Measurements from ENCODE around the gene TUSC2.
A peak's percentile ranks its signal among the peaks of the same experiment; 100 is the strongest.
"Not testable (repeated sequence)": the region's sequence is repeated elsewhere in the genome, so short reads cannot be mapped to it uniquely, and the experiment has no call there.

TUSC2 gene

GRCh38 chr3:50318615-50319014, 9.4 kb downstream of the TUSC2 start:
- no peak overlapping the region for H3K4me3 ChIP-seq (ENCODE audit: low read length)
- no peak for DNase-seq (ENCODE audit: low read depth)
- TF ChIP-seq, protein P1, sequence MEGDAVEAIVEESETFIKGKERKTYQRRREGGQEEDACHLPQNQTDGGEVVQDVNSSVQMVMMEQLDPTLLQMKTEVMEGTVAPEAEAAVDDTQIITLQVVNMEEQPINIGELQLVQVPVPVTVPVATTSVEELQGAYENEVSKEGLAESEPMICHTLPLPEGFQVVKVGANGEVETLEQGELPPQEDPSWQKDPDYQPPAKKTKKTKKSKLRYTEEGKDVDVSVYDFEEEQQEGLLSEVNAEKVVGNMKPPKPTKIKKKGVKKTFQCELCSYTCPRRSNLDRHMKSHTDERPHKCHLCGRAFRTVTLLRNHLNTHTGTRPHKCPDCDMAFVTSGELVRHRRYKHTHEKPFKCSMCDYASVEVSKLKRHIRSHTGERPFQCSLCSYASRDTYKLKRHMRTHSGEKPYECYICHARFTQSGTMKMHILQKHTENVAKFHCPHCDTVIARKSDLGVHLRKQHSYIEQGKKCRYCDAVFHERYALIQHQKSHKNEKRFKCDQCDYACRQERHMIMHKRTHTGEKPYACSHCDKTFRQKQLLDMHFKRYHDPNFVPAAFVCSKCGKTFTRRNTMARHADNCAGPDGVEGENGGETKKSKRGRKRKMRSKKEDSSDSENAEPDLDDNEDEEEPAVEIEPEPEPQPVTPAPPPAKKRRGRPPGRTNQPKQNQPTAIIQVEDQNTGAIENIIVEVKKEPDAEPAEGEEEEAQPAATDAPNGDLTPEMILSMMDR (IDR thresholded peaks at IDR 0.05; ENCODE audit: insufficient read depth, low read depth, low read length, missing control alignments): no peak

DNA sequence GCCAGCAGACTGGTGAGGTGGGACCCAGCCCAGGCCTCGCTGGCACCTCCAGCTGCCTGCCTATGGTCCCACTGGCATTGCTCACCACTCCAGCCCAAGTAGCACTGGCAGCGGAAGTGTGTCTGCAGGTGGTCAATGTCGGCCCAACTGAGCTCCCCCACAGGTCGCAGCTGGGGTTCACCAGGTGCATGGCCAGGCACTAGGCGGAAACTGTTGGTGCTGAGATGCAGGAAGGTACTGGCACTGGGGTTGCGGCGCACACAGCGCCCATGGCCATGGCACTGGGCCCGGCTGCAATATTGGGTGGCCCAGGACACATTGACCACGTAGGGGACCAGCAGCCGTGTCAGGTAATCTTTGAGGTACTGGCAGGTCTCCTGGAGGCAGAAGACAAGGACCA, 9.9 kb downstream of the TUSC2 start:
- TF ChIP-seq, protein P1 (IDR thresholded peaks at IDR 0.05; ENCODE audit: insufficient read depth, low read depth, low read length, missing control alignments): no peak
- no peak for DNase-seq (ENCODE audit: low read depth)
- no peak overlapping the region for H3K4me3 ChIP-seq (ENCODE audit: low read length)

DNA sequence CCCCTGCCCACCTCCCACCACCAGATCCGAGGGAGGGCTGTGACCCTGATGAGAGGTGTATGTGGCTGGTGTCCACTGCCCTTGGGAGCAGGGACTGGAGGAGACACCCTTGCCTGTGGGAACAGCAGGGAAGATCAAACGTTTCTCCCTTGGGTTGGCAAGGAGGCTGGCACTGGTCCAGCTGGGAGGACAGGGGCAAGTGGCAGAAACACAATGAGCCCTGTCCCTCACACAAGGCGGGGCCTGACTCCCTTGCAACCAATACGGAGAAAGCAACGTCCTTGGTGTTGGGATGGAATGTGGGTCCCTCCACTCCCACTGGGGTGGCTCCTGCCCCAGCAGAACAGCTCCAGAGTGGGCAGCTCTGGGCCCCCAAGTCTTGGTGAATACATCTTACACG, 10.7 kb downstream of the TUSC2 start:
- H3K4me3 ChIP-seq (ENCODE audit: low read length): no peak overlapping the region

GRCh38 chr3:50316657-50317242, 11.3 kb downstream of the TUSC2 start:
- TF ChIP-seq, protein P1 (IDR thresholded peaks at IDR 0.05; ENCODE audit: insufficient read depth, low read depth, low read length, missing control alignments): no peak
- DNase-seq (ENCODE audit: low read depth): peak; percentile 99
- no peak overlapping the region for H3K4me3 ChIP-seq (ENCODE audit: low read length)

More for the DNA sequence above, 10.7 kb downstream of the TUSC2 start:
- DNase-seq (ENCODE audit: low read depth): no peak
- TF ChIP-seq, protein P1 (IDR thresholded peaks at IDR 0.05; ENCODE audit: insufficient read depth, low read depth, low read length, missing control alignments): no peak

DNA sequence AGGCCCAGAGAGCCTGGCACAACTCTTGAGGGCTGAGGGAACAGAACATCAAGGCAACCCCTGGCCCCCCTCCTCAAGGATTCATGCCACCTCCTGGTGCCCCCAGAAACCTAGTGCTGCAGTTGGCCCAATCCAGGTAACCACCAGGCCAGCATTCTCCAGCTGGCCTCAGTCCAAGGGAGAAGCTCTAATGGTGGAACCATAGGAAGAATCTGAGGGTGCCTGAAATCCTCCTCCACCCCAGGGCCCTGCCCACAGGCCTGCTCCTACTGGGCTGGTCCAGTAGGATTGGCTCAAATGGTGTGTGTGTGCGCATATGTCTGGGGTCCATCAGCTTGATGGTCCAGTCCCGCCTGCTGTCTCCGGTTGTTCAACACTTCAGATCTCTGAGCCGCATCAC, 13.2 kb downstream of the TUSC2 start:
- no peak overlapping the region for H3K4me3 ChIP-seq (ENCODE audit: low read length)
- TF ChIP-seq, protein P1 (IDR thresholded peaks at IDR 0.05; ENCODE audit: insufficient read depth, low read depth, low read length, missing control alignments): no peak
- no peak for DNase-seq (ENCODE audit: low read depth)

DNA sequence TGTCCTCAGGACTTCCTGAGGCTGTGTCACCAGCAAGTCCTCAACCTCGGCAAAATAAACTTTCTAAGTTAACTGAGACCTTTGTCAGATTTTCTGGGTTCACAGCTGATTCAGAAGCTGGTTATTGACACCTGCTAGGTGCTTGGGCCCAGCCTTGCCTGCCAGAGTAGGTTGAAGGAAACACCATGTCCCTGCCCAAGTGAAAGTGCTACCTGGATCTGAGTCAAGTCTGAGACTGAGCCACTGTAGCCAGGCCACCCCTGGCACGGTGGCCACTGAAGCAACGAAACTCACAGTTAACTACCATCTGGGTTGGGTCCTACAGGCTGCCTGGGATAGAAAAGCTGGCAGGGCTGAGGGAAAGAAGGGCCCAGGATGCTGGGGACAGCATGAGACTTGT, 13.7 kb downstream of the TUSC2 start:
- DNase-seq (ENCODE audit: low read depth): no peak

GRCh38 chr3:50312041-50312440, 16.0 kb downstream of the TUSC2 start:
- H3K4me3 ChIP-seq (ENCODE audit: low read length); DNase-seq (ENCODE audit: low read depth): not testable (repeated sequence)

More for the DNA sequence above, 13.7 kb downstream of the TUSC2 start:
- TF ChIP-seq, protein P1 (IDR thresholded peaks at IDR 0.05; ENCODE audit: insufficient read depth, low read depth, low read length, missing control alignments): no peak
- no peak overlapping the region for H3K4me3 ChIP-seq (ENCODE audit: low read length)
